Transverse colon (tissue), 4 donors: Measurements from ENCODE around the gene SEMA5B. TPM values are rescaled to one million over a fixed set of nuclear protein-coding genes. Genes with fewer than 3 reads are reported as not detected.

Experiments used
- DNase-seq: peaks from one replicate; pipeline ENCODE4 v3.0.0-alpha.2; 2019
- H3K27ac ChIP-seq, 4 donors: fragments of 200-600 bp; sonication (generic); 2 replicates each; pipeline ENCODE4 v1.5.1; 2016 to 2018; ENCODE audit warnings: inconsistent platforms in 4 of 4
- H3K27me3 ChIP-seq: fragments of 200-600 bp; sonication (generic); 2 replicates; pipeline ENCODE4 v1.5.1; 2017; ENCODE audit warnings: inconsistent platforms
- H3K36me3 ChIP-seq, 4 donors: fragments of 200-600 bp; sonication (generic); 2 replicates each; pipeline ENCODE4 v1.5.1; 2017 to 2019; ENCODE audit warnings: inconsistent platforms in 4 of 4
- H3K4me1 ChIP-seq, 4 donors: fragments of 200-600 bp; sonication (generic); 2 replicates each; pipeline ENCODE4 v1.5.1; 2017 to 2020; ENCODE audit warnings: inconsistent platforms in 4 of 4
- H3K4me3 ChIP-seq, 4 donors: fragments of 200-600 bp; sonication (generic); 1 replicate in 1 of 4; 2 replicates in 3 of 4; pipeline versions ENCODE4 v1.5.1 to v1.6.1; 2017 to 2019; ENCODE audit warnings: inconsistent platforms in 4 of 4
- H3K9me3 ChIP-seq, 2 donors: fragments of 200-600 bp; sonication (generic); 2 replicates each; pipeline ENCODE4 v1.5.1; 2017 to 2019; ENCODE audit warnings: inconsistent platforms in 2 of 2
- EP300 ChIP-seq: sonication (generic); formaldehyde crosslinking; IDR thresholded peaks from one replicate; pipeline ENCODE4 v1.6.1; 2017; ENCODE audit warnings: antibody characterized with exemption, low read depth
- POLR2A ChIP-seq: fragments of 450-650 bp; IDR thresholded peaks from one replicate; pipeline ENCODE4 v1.6.1; 2016; ENCODE audit warnings: antibody characterized with exemption, mild to moderate bottlenecking, moderate library complexity
- POLR2AphosphoS5 ChIP-seq, 3 donors: sonication (generic); formaldehyde crosslinking; IDR thresholded peaks; one replicate each; pipeline ENCODE4 v1.6.1; 2016; ENCODE audit warnings: antibody characterized with exemption in 3 of 3
- WGBS, 2 donors: methylation state at CpG; one replicate each; pipeline ENCODE4 v1.1.5; 2018; ENCODE audit warnings: low coverage in 1 of 2; 5-methylcytosine and 5-hydroxymethylcytosine counted together
- in situ Hi-C, 4 donors: fragments of 200-750 bp; cut with MboI; loops; one replicate each; pipeline versions ENCODE4 v1.15.0 to v1.15.1; 2017; ENCODE audit warnings: low sequenced_read_pairs in 3 of 4, low pct_ligation_motif_present in 1 of 4, low pct_unique_long_range_greater_than_20kb in 1 of 4
- intact Hi-C: fragments of 100-400 bp; cut with DNase I; formaldehyde crosslinking; loops from one replicate; pipeline ENCODE4 v1.15.1; 2023; ENCODE audit warnings: low total_unique reads
- total RNA-seq, 4 donors: library from RNA; depleted of rRNA; stranded (reverse); fragments of >200 nt; gene quantifications; one replicate each; pipeline ENCODE4 v1.1.0, GENCODE V29; 2016
- TF ChIP-seq, protein P1 (sequence below), 5 experiments: fragments of 200-600 bp in 3 of 5; fragments of 450-650 bp in 2 of 5; sonication (generic) in 3 of 5; IDR thresholded peaks; 1 replicate in 2 of 5; 2 replicates in 3 of 5; pipeline ENCODE4 v1.5.1; 2016 to 2017; ENCODE audit warnings: antibody characterized with exemption in 5 of 5, inconsistent platforms in 3 of 5, mild to moderate bottlenecking in 2 of 5, moderate library complexity in 1 of 5

SEMA5B gene
- total RNA-seq, 4 donors from 2014 or later, result 0.16 to 1.4 (median 0.27) TPM; not detected in 1

DNA sequence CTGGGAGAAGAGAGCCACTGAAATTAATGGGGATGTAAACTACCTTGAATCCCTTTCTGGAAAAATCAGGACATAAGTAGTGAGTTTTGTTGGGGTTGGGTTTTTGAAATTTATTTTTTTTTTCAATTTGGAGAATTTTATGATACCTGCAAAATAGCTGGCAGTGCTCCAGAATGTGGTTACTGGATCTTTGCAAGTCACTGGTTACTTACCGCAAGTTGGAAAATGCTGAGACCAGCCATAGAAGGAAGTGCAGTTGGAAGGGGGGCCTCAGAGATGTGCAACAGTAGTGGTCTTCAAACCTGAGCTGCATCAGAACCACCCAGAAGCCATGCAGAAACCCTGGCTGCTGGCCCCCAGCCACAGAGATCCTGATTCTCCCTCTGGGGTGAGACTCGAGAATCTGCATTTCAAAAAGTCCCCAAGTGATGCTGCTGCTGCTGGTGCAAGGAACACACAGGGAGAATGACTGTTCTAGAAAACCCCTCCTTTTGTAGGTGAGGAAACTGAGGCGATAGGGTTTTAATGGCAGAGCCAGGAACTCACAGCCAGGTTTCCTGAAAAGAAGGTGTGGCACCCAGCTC lies 39.7 kb downstream of the SEMA5B start:
- in situ Hi-C loops (no loop called here), intact Hi-C loops (no loop called here)
- no peak for DNase-seq
- TF ChIP-seq POLR2A, result no peak
- TF ChIP-seq POLR2AphosphoS5 (IDR thresholded peaks at IDR 0.05), result no peak
- TF ChIP-seq EP300, result no peak
- TF ChIP-seq, protein P1, sequence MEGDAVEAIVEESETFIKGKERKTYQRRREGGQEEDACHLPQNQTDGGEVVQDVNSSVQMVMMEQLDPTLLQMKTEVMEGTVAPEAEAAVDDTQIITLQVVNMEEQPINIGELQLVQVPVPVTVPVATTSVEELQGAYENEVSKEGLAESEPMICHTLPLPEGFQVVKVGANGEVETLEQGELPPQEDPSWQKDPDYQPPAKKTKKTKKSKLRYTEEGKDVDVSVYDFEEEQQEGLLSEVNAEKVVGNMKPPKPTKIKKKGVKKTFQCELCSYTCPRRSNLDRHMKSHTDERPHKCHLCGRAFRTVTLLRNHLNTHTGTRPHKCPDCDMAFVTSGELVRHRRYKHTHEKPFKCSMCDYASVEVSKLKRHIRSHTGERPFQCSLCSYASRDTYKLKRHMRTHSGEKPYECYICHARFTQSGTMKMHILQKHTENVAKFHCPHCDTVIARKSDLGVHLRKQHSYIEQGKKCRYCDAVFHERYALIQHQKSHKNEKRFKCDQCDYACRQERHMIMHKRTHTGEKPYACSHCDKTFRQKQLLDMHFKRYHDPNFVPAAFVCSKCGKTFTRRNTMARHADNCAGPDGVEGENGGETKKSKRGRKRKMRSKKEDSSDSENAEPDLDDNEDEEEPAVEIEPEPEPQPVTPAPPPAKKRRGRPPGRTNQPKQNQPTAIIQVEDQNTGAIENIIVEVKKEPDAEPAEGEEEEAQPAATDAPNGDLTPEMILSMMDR (IDR thresholded peaks at IDR 0.05), result no peak
- Histone ChIP-seq H3K4me3 (no peak overlapping the region), H3K9me3 (no peaks in the 10 kb centered on the region), H3K4me1 (peaks cover 0 to 3% (median under 1%) of the 10 kb centered on the region in 4 donors), H3K36me3 (no peaks in the 10 kb centered on the region), H3K27ac (no peak overlapping the region), H3K27me3 (peaks cover 17% of the 10 kb centered on the region)
- 73 to 77% methylated on average over 3 of the region's 3 CpGs for WGBS, 2 donors

DNA sequence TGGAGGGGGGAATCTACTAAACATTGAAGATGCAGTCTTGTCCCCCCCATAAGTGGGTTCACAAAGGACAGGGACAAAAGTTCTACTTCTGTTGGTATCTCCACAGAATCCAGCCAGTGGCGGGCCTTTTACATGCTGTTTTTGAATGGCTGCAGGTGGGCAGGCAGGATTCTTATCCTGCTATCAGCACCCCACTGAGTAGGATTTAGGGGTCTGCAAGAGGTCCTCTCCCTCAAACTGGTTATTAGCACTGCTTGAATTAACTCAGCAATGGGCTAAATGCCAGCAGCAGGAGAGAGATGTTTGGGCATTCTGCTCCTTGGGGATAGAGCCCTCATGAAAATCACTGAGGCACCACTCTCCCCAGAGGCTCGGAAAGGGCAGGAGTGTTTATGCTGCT lies 40.3 kb downstream of the SEMA5B start:
- Histone ChIP-seq H3K4me1 (peaks cover 0 to 5% (median 2%) of the 10 kb centered on the region in 4 donors), H3K27me3 (peaks cover 17% of the 10 kb centered on the region), H3K36me3 (no peaks in the 10 kb centered on the region), H3K9me3 (no peaks in the 10 kb centered on the region), H3K4me3 (no peak overlapping the region), H3K27ac (no peak overlapping the region)
- in situ Hi-C loops, result no loop called here
- intact Hi-C loops, result no loop called here
- 78% methylated on average over 2 of the region's 2 CpGs; no CpG with 5 or more reads in 1 of the 2 donors for WGBS, 2 donors
- no peak for DNase-seq
- TF ChIP-seq POLR2A, result no peak

DNA sequence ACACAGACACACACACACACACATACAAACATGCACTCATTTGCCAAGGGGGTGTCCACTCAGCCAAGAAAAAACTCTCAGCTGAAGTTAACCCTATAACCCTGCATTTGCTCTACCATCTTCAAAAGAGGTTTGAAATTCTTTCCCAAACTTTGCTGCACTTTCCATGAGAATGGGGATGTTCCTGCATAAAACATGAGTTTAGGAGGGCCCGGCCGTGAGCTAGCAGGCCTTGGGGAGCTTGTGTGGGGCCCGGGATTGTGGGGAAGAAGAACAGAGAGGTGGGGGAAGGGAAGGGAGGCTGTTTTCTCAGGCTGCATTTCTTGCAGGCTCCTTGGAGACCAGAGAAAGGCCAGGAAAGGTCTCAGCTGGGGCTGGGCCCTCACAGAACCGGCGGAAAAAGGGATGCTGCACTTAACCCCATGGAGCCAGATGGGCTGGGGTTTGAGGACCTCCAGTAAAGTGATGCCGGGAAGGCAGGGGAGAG lies 40.8 kb downstream of the SEMA5B start:
- Histone ChIP-seq H3K4me3 (no peak overlapping the region), H3K9me3 (no peaks in the 10 kb centered on the region), H3K27ac (no peak overlapping the region), H3K27me3 (peaks cover 17% of the 10 kb centered on the region), H3K36me3 (no peaks in the 10 kb centered on the region), H3K4me1 (peaks cover 0 to 5% (median 2%) of the 10 kb centered on the region in 4 donors)
- in situ Hi-C loops (no loop called here), intact Hi-C loops (no loop called here)
- 69 to 81% methylated on average over 5 to 6 of the region's 6 CpGs for WGBS, 2 donors
- DNase-seq, result no peak
- TF ChIP-seq POLR2AphosphoS5 (IDR thresholded peaks at IDR 0.05), result no peak
- no peak for TF ChIP-seq POLR2A
- TF ChIP-seq, protein P1 (IDR thresholded peaks at IDR 0.05), result no peak
- TF ChIP-seq EP300, result no peak

DNA sequence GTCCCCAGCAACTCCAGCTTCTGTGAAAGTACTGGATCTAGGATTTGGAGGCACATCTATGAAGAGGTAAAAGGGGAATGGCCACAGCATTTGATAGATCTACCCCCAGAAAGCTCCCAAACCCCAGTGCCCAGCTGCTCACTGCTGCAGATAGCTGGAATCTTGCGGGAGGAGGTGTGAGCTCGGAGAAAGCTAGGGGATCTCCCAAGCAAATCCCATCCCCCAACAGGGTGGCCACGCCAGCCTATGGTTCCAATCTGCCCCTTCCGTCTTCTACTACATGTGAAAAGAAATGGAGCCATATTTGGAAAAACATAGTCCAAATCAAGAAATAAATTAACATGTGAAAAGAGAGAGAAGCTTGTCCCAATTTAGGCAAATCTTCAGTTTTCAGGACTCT lies 42.0 kb downstream of the SEMA5B start:
- in situ Hi-C loops, result no loop called here
- 73 to 87% methylated on average over 4 of the region's 4 CpGs for WGBS, 2 donors
- no peak overlapping the region for H3K27ac ChIP-seq

More for the DNA sequence above, 42.0 kb downstream of the SEMA5B start:
- TF ChIP-seq EP300 (no peak), POLR2A (no peak), POLR2AphosphoS5 (IDR thresholded peaks at IDR 0.05) (no peak)
- TF ChIP-seq, protein P1 (IDR thresholded peaks at IDR 0.05), result no peak
- H3K9me3 ChIP-seq, result no peaks in the 10 kb centered on the region
- DNase-seq, result no peak
- intact Hi-C loops, result no loop called here
- H3K36me3 ChIP-seq, result no peaks in the 10 kb centered on the region
- H3K27me3 ChIP-seq, result peaks cover 17% of the 10 kb centered on the region
- H3K4me1 ChIP-seq, result peaks cover 0 to 5% (median 2%) of the 10 kb centered on the region in 4 donors
- H3K4me3 ChIP-seq, result no peak overlapping the region
